H9 (cell line): ENCODE measurements around the gene ITPK1. TPM values are rescaled to one million over a fixed set of nuclear protein-coding genes. Genes with fewer than 3 reads are reported as not detected.

Experiments
- DNase-seq: peaks from one replicate; pipeline ENCODE4 v3.0.0-alpha.2; 2017
- H2AFZ ChIP-seq: one replicate; pipeline ENCODE4 v1.6.1; 2013; ENCODE audit warnings: mild to moderate bottlenecking, low read length, control low read depth, moderate library complexity
- H2AK5ac ChIP-seq: 2 replicates; pipeline ENCODE4 v1.6.1; 2013; ENCODE audit warnings: low read length, control low read depth, mixed read lengths; ENCODE audit not compliant: insufficient read length
- H2BK120ac ChIP-seq: one replicate; pipeline ENCODE4 v1.6.1; 2013; ENCODE audit warnings: low read depth, mild to moderate bottlenecking, low read length, control low read depth, inconsistent platforms; ENCODE audit not compliant: poor library complexity, severe bottlenecking
- H2BK12ac ChIP-seq: 2 replicates; pipeline ENCODE4 v1.6.1; 2013; ENCODE audit warnings: low read length, control low read depth, mixed read lengths, low read depth; ENCODE audit not compliant: insufficient read length
- H2BK15ac ChIP-seq: 2 replicates; pipeline ENCODE4 v1.6.1; 2013; ENCODE audit warnings: low read depth, low read length, control low read depth
- H2BK20ac ChIP-seq: one replicate; pipeline ENCODE4 v1.6.1; 2013; ENCODE audit warnings: low read depth, mild to moderate bottlenecking, low read length, control low read depth, inconsistent platforms; ENCODE audit not compliant: poor library complexity, severe bottlenecking
- H2BK5ac ChIP-seq: 2 replicates; pipeline ENCODE4 v1.6.1; 2013; ENCODE audit warnings: low read length, control low read depth, mixed read lengths; ENCODE audit not compliant: insufficient read length
- H3K14ac ChIP-seq: 2 replicates; pipeline ENCODE4 v1.6.1; 2013; ENCODE audit warnings: low read length, control low read depth; ENCODE audit not compliant: insufficient read depth
- H3K18ac ChIP-seq: 2 replicates; pipeline ENCODE4 v1.6.1; 2013; ENCODE audit warnings: low read depth, mild to moderate bottlenecking, mixed read lengths, low read length, control low read depth; ENCODE audit not compliant: insufficient read length
- H3K23ac ChIP-seq: 2 replicates; pipeline ENCODE4 v1.6.1; 2013; ENCODE audit warnings: low read length, control low read depth, mixed read lengths, low read depth; ENCODE audit not compliant: insufficient read length
- H3K23me2 ChIP-seq: 2 replicates; pipeline ENCODE4 v1.6.1; 2013; ENCODE audit warnings: low read depth, mild to moderate bottlenecking, mixed read lengths, low read length, control low read depth; ENCODE audit not compliant: insufficient read length, poor library complexity, severe bottlenecking
- H3K27ac ChIP-seq: 2 replicates; pipeline ENCODE4 v1.5.1; 2013; ENCODE audit warnings: low read length, control low read depth, mixed read lengths, low read depth; ENCODE audit not compliant: insufficient read length
- H3K27me3 ChIP-seq: 2 replicates; pipeline ENCODE4 v1.6.1; 2013; ENCODE audit warnings: low read length, control low read depth, inconsistent platforms; ENCODE audit not compliant: insufficient read depth
- H3K4ac ChIP-seq: 2 replicates; pipeline ENCODE4 v1.6.1; 2013; ENCODE audit warnings: low read depth, mild to moderate bottlenecking, control low read depth, inconsistent platforms, low read length, moderate library complexity
- H3K4me1 ChIP-seq: 2 replicates; pipeline ENCODE4 v1.6.1; 2013; ENCODE audit warnings: low read length, control low read depth, inconsistent platforms; ENCODE audit not compliant: insufficient read depth
- H3K4me2 ChIP-seq: 2 replicates; pipeline ENCODE4 v1.6.1; 2013; ENCODE audit warnings: low read length, control low read depth, mixed read lengths; ENCODE audit not compliant: insufficient read length, insufficient read depth
- H3K56ac ChIP-seq: 2 replicates; pipeline ENCODE4 v1.6.1; 2013; ENCODE audit warnings: low read depth, mild to moderate bottlenecking, mixed read lengths, low read length, control low read depth; ENCODE audit not compliant: insufficient read length
- H3K79me1 ChIP-seq: 2 replicates; pipeline ENCODE4 v1.6.1; 2013; ENCODE audit warnings: low read depth, mild to moderate bottlenecking, moderate library complexity, low read length, control low read depth, inconsistent platforms; ENCODE audit not compliant: insufficient read depth, poor library complexity, severe bottlenecking
- H3K79me2 ChIP-seq: 2 replicates; pipeline ENCODE4 v1.6.1; 2013; ENCODE audit warnings: low read length, control low read depth, inconsistent platforms; ENCODE audit not compliant: insufficient read depth
- H3K9ac ChIP-seq: 2 replicates; pipeline ENCODE4 v1.6.1; 2013; ENCODE audit warnings: low read length, control low read depth, mixed read lengths; ENCODE audit not compliant: insufficient read length; ENCODE audit errors: extremely low read depth
- H3K9me3 ChIP-seq: one replicate; pipeline ENCODE4 v1.6.1; 2013; ENCODE audit warnings: low read depth, low read length, inconsistent platforms; ENCODE audit not compliant: control insufficient read depth
- H3T11ph ChIP-seq: one replicate; pipeline ENCODE4 v1.6.1; 2013; ENCODE audit warnings: mild to moderate bottlenecking, low read length, control low read depth, inconsistent platforms
- H4K20me1 ChIP-seq: one replicate; pipeline ENCODE4 v1.6.1; 2013; ENCODE audit not compliant: control insufficient read depth, insufficient read length, insufficient read depth
- H4K5ac ChIP-seq: 2 replicates; pipeline ENCODE4 v1.6.1; 2013; ENCODE audit warnings: low read depth, mild to moderate bottlenecking, mixed read lengths, low read length, control low read depth; ENCODE audit not compliant: insufficient read length
- H4K8ac ChIP-seq: replicated peaks from 2 replicates; pipeline ENCODE4 v1.6.1; 2013; ENCODE audit warnings: low read length, control low read depth, mixed read lengths, low read depth; ENCODE audit not compliant: insufficient read length
- H4K91ac ChIP-seq: 2 replicates; pipeline ENCODE4 v1.6.1; 2013; ENCODE audit warnings: low read depth, mild to moderate bottlenecking, moderate library complexity, mixed read lengths, low read length, control low read depth; ENCODE audit not compliant: insufficient read length
- H3K27ac Mint-ChIP-seq, 3 experiments: 2 replicates in 2 of 3; 3 replicates in 1 of 3; pipeline ENCODE4 v1.8.0; 2020 to 2021; ENCODE audit warnings: mixed read lengths in 3 of 3, mild to moderate bottlenecking in 1 of 3, moderate library complexity in 1 of 3
- H3K27me3 Mint-ChIP-seq: 2 replicates; pipeline ENCODE4 v1.8.0; 2021; ENCODE audit warnings: low read depth, mild to moderate bottlenecking, moderate library complexity, mixed read lengths
- H3K36me3 Mint-ChIP-seq, 3 experiments: 2 replicates in 2 of 3; 3 replicates in 1 of 3; pipeline ENCODE4 v1.8.0; 2020 to 2021; ENCODE audit warnings: low read depth in 3 of 3, mixed read lengths in 3 of 3; ENCODE audit not compliant: insufficient read depth in 1 of 3
- H3K4me1 Mint-ChIP-seq, 2 experiments: 2 replicates each; pipeline ENCODE4 v1.8.0; 2020; ENCODE audit warnings: mixed read lengths in 2 of 2
- H3K4me3 Mint-ChIP-seq, 2 experiments: 2 replicates in 1 of 2; 3 replicates in 1 of 2; pipeline ENCODE4 v1.8.0; 2020 to 2021; ENCODE audit warnings: mild to moderate bottlenecking in 2 of 2, mixed read lengths in 2 of 2, moderate library complexity in 1 of 2
- H3K9me3 Mint-ChIP-seq, 2 experiments: 2 replicates in 1 of 2; 3 replicates in 1 of 2; pipeline ENCODE4 v1.8.0; 2020; ENCODE audit warnings: mild to moderate bottlenecking in 2 of 2, mixed read lengths in 2 of 2, moderate library complexity in 1 of 2
- CTCF ChIP-seq: fragments of 200-600 bp; sonication (generic); conservative IDR thresholded peaks from 3 replicates; pipeline ENCODE4 v1.8.0; 2021; ENCODE audit warnings: antibody characterized with exemption, mild to moderate bottlenecking
- WGBS: extraction: QIAGEN DNeasy Blood & Tissue Kit; methylation state at CpG from one replicate; pipeline ENCODE4 v1.1.7; 2013; ENCODE audit warnings: missing lambda C conversion rate, low lambda C conversion rate, mixed read lengths; ENCODE audit not compliant: insufficient read length; ENCODE audit errors: extremely low coverage; 5-methylcytosine and 5-hydroxymethylcytosine counted together
- total RNA-seq: library from RNA; stranded (reverse); gene quantifications from 2 replicates; pipeline ENCODE4 v1.2.1, GENCODE V29; 2021

ITPK1 gene
- total RNA-seq, 1 experiment from 2014 or later, result 92.7 TPM

- DNase-seq, result no peak
- Histone ChIP-seq H3K79me1 (peaks cover 15% of the 10 kb centered on the region), H3K56ac (no peak overlapping the region), H4K5ac (no peak overlapping the region), H2AFZ (no peak overlapping the region), H3K79me2 (peaks cover 38% of the 10 kb centered on the region; the same call in 1 of the 2 replicates), H3K9ac (no peak overlapping the region), H2BK5ac (no peak overlapping the region), H3K18ac (no peak overlapping the region), H3K14ac (no peak overlapping the region; the same call in 1 of the 2 replicates), H3K27me3 (no peaks in the 10 kb centered on the region), H4K91ac (no peak overlapping the region), H3T11ph (no peak overlapping the region), H4K8ac (no peak overlapping the region), H3K4me2 (no peak overlapping the region), H3K9me3 (no peaks in the 10 kb centered on the region), H3K23ac (no peak overlapping the region), H2BK15ac (no peak overlapping the region), H3K4me1 (peaks cover 4% of the 10 kb centered on the region; the same call in 1 of the 2 replicates), H3K23me2 (no peaks in the 10 kb centered on the region), H2BK12ac (no peak overlapping the region), H4K20me1 (no peaks in the 10 kb centered on the region), H3K27ac (no peak overlapping the region), H2BK20ac (no peak overlapping the region), H2AK5ac (no peak overlapping the region), H3K4ac (no peak overlapping the region), H2BK120ac (no peak overlapping the region)
- no peak overlapping the region; a peak in 1 of 7 replicates for H3K27ac Mint-ChIP-seq
- no peak overlapping the region for H3K4me3 Mint-ChIP-seq
- no peaks in the 10 kb centered on the region for H3K9me3 Mint-ChIP-seq
- H3K36me3 Mint-ChIP-seq, result no peaks in the 10 kb centered on the region; a peak in 1 of 7 replicates
- no CpG with 5 or more reads among the region's 9 CpGs for WGBS
- no peak for TF ChIP-seq CTCF
- no peaks in the 10 kb centered on the region for H3K27me3 Mint-ChIP-seq
- H3K4me1 Mint-ChIP-seq, result peaks cover 32 to 52% of the 10 kb centered on the region in 2 experiments
These were observed 12.2 kb downstream of the ITPK1 start for GRCh38 chr14:93103392-93104080.
